HCT116 (cell line): Measurements from ENCODE around the gene KIAA0319L. TPM values are rescaled to one million over a fixed set of nuclear protein-coding genes. Genes with fewer than 3 reads are reported as not detected.

Source experiments
- ATAC-seq: fragments of 200-7000 bp; cut with Tn5 transposase; 2 replicates; pipeline ENCODE4 v1.9.1; 2020; ENCODE audit warnings: mild to moderate bottlenecking, moderate library complexity
- BruUV-seq: library from RNA; stranded (reverse); fragments of 400-500 nt; replicated peaks from 2 replicates; lab custom pipeline; 2021; lab: Mats Ljungman, UMichigan
- CTCF ChIA-PET: fragments of 300-600 bp; sonication (Branson Sonifier 250); formaldehyde crosslinking; loops from one replicate; lab custom pipeline; 2021; ENCODE audit warnings: antibody characterized with exemption; lab: Charles Lee
- POLR2A ChIA-PET: fragments of 300-600, 350-600 bp; sonication (Branson Sonifier 250); formaldehyde crosslinking; loops from one replicate; lab custom pipeline; 2021; ENCODE audit warnings: antibody characterized with exemption; lab: Charles Lee
- RAD21 ChIA-PET, 2 experiments: fragments of 300-600 bp; sonication (Branson Sonifier 250); formaldehyde crosslinking; loops; one replicate each; lab custom pipeline; 2023; ENCODE audit warnings: low total read pairs in 2 of 2; ENCODE audit not compliant: uncharacterized antibody in 2 of 2, unreplicated experiment in 2 of 2, low non-redundant PET in 1 of 2; lab: Charles Lee
- DNase-seq: peaks from one replicate; pipeline ENCODE4 v3.0.0-alpha.2; 2010; ENCODE audit warnings: low read depth, low spot score
- H2AFZ ChIP-seq: fragments of 200-600 bp; shearing (Covaris generic), sonication (generic); 2 replicates; pipeline ENCODE4 v1.6.1; 2017; ENCODE audit warnings: low read depth, mixed run types, mixed read lengths, antibody characterized with exemption, low read length; ENCODE audit not compliant: poor library complexity, severe bottlenecking
- H3K27ac ChIP-seq: 2 replicates; pipeline ENCODE4 v1.5.1; 2012; ENCODE audit warnings: low read depth, low read length
- H3K27me3 ChIP-seq: fragments of 200-600 bp; sonication (generic); 2 replicates; pipeline ENCODE4 v1.6.1; 2016; ENCODE audit warnings: mixed run types, low read length, mixed read lengths; ENCODE audit not compliant: insufficient read depth
- H3K36me3 ChIP-seq, 2 experiments: fragments of 200-500 bp in 1 of 2; fragments of 200-600 bp in 1 of 2; sonication (Bioruptor generic) in 1 of 2; sonication (generic) in 1 of 2; 2 replicates each; pipeline versions ENCODE4 v1.5.1 to v1.6.1; 2014 to 2016; ENCODE audit warnings: low read length in 2 of 2, inconsistent platforms in 1 of 2, mixed read lengths in 1 of 2, mixed run types in 1 of 2; ENCODE audit not compliant: insufficient read depth in 2 of 2, control insufficient read depth in 1 of 2
- H3K4me1 ChIP-seq, 2 experiments: fragments of 200-600 bp in 1 of 2; sonication (generic) in 1 of 2; 2 replicates each; pipeline versions ENCODE4 v1.5.1 to v1.6.1; 2012 to 2017; ENCODE audit warnings: low read length in 2 of 2, inconsistent platforms in 1 of 2, mild to moderate bottlenecking in 1 of 2, mixed read lengths in 1 of 2, mixed run types in 1 of 2, moderate library complexity in 1 of 2; ENCODE audit not compliant: insufficient read depth in 2 of 2, control insufficient read depth in 1 of 2
- H3K4me2 ChIP-seq: fragments of 200-600 bp; sonication (generic); 2 replicates; pipeline ENCODE4 v1.6.1; 2017; ENCODE audit warnings: mixed run types, low read length, mixed read lengths
- H3K4me3 ChIP-seq, 2 experiments: fragments of 200-600 bp in 1 of 2; sonication (generic) in 1 of 2; replicated peaks in 1 of 2; 2 replicates each; pipeline ENCODE4 v1.5.1; 2011 to 2016; ENCODE audit warnings: low read length in 2 of 2, control low read depth in 1 of 2, low read depth in 1 of 2, mild to moderate bottlenecking in 1 of 2, mixed read lengths in 1 of 2, mixed run types in 1 of 2
- H3K79me2 ChIP-seq: fragments of 200-600 bp; sonication (generic); 2 replicates; pipeline ENCODE4 v1.6.1; 2017; ENCODE audit warnings: mild to moderate bottlenecking, mixed run types, low read length, moderate library complexity, mixed read lengths; ENCODE audit not compliant: insufficient read depth
- H3K9ac ChIP-seq: fragments of 200-600 bp; sonication (generic); 2 replicates; pipeline ENCODE4 v1.6.1; 2016; ENCODE audit warnings: low read length, mixed read lengths
- H3K9me2 ChIP-seq: fragments of 200-600 bp; sonication (generic), shearing (Covaris generic); 2 replicates; pipeline ENCODE4 v1.6.1; 2017; ENCODE audit warnings: mixed run types, mild to moderate bottlenecking, moderate library complexity; ENCODE audit not compliant: insufficient read depth
- H3K9me3 ChIP-seq, 2 experiments: fragments of 200-500 bp in 1 of 2; fragments of 200-600 bp in 1 of 2; sonication (Bioruptor generic) in 1 of 2; sonication (generic) in 1 of 2; 2 replicates each; pipeline ENCODE4 v1.6.1; 2014 to 2017; ENCODE audit warnings: low read length in 2 of 2, mixed read lengths in 2 of 2, inconsistent platforms in 1 of 2, low read depth in 1 of 2, mild to moderate bottlenecking in 1 of 2, mixed run types in 1 of 2, moderate library complexity in 1 of 2; ENCODE audit not compliant: control insufficient read depth in 1 of 2, insufficient read depth in 1 of 2
- H4K20me1 ChIP-seq: fragments of 200-600 bp; sonication (generic), shearing (Covaris generic); 2 replicates; pipeline ENCODE4 v1.6.1; 2017; ENCODE audit warnings: mixed run types, mild to moderate bottlenecking, moderate library complexity; ENCODE audit not compliant: insufficient read depth
- ATF3 ChIP-seq: IDR thresholded peaks from 2 replicates; pipeline ENCODE4 v1.6.1; 2012
- CEBPB ChIP-seq: IDR thresholded peaks from 2 replicates; pipeline ENCODE4 v1.6.1; 2012; ENCODE audit warnings: low read depth
- CTCF ChIP-seq, 3 experiments: fragments of 200-600 bp in 1 of 3; sonication (generic) in 1 of 3; IDR thresholded peaks in 2 of 3; conservative IDR thresholded peaks in 1 of 3; 2 replicates each; pipeline ENCODE4 v1.5.1; 2012 to 2017; ENCODE audit warnings: low read depth in 2 of 3, low read length in 2 of 3, antibody characterized with exemption in 1 of 3, borderline replicate concordance in 1 of 3, control low read depth in 1 of 3, mild to moderate bottlenecking in 1 of 3, mixed read lengths in 1 of 3, mixed run types in 1 of 3, moderate library complexity in 1 of 3; ENCODE audit not compliant: insufficient read depth in 1 of 3
- EGR1 ChIP-seq: IDR thresholded peaks from 2 replicates; pipeline ENCODE4 v1.6.1; 2012; ENCODE audit warnings: low read depth
- EZH2phosphoT487 ChIP-seq: fragments of 200-600 bp; IDR thresholded peaks from 2 replicates; pipeline ENCODE4 v1.6.1; 2018; ENCODE audit warnings: antibody characterized with exemption, borderline replicate concordance
- MAX ChIP-seq: IDR thresholded peaks from 2 replicates; pipeline ENCODE4 v1.6.1; 2012
- RAD21 ChIP-seq: IDR thresholded peaks from 2 replicates; pipeline ENCODE4 v1.6.1; 2012; ENCODE audit warnings: low read depth, mild to moderate bottlenecking
- SIN3A ChIP-seq: IDR thresholded peaks from 2 replicates; pipeline ENCODE4 v1.6.1; 2012; ENCODE audit warnings: low read depth
- SP1 ChIP-seq: IDR thresholded peaks from 2 replicates; pipeline ENCODE4 v1.6.1; 2012; ENCODE audit warnings: low read depth
- SRF ChIP-seq: IDR thresholded peaks from 2 replicates; pipeline ENCODE4 v1.6.1; 2012; ENCODE audit warnings: low read depth
- TCF7L2 ChIP-seq: IDR thresholded peaks from 2 replicates; pipeline ENCODE4 v1.7.0; 2011; ENCODE audit warnings: borderline replicate concordance, inconsistent platforms; ENCODE audit not compliant: insufficient read depth, insufficient read length; ENCODE audit errors: extremely low read depth
- YY1 ChIP-seq: IDR thresholded peaks from 2 replicates; pipeline ENCODE4 v1.6.1; 2011; ENCODE audit warnings: low read length, low read depth, moderate library complexity, mild to moderate bottlenecking; ENCODE audit not compliant: insufficient replicate concordance; ENCODE audit errors: extremely low read depth
- ZFX ChIP-seq: fragments of 450-650 bp; IDR thresholded peaks from 2 replicates; pipeline ENCODE4 v1.6.1; 2017
- intact Hi-C: fragments of 100-400 bp; cut with micrococcal nuclease; formaldehyde crosslinking; loops from 2 replicates; pipeline ENCODE4 v1.10.0; 2022
- total RNA-seq: library from RNA; stranded (reverse); gene quantifications from one replicate; pipeline ENCODE4 v1.2.1, GENCODE V29; 2021; ENCODE audit not compliant: unreplicated experiment

KIAA0319L gene
- total RNA-seq, 1 experiment from 2014 or later: 35.6 TPM

- Histone ChIP-seq H3K4me3 (no peak overlapping the region), H3K9ac (no peak overlapping the region), H3K9me2 (no peaks in the 10 kb centered on the region), H4K20me1 (no peaks in the 10 kb centered on the region), H3K36me3 (no peaks in the 10 kb centered on the region), H3K4me1 (peaks cover 20 to 39% of the 10 kb centered on the region in 2 experiments; a peak in 3 of 4 replicates)
- POLR2A ChIA-PET: interaction anchor here (1.1 to 1.5 kb wide), 5 partner anchors 15 to 197 kb away, joined by 3 to 7 read pairs (median 6); partner anchors contain the start of genes C1orf216, CLSPN, KIAA0319L and NCDN
- no peak for DNase-seq
- no peak for TF ChIP-seq SRF
- TF ChIP-seq EGR1: no peak
- TF ChIP-seq MAX: no peak
- TF ChIP-seq YY1: no peak
- no peak for TF ChIP-seq CTCF (IDR thresholded peaks at IDR 0.05 in 2 of 3, conservative IDR thresholded peaks at IDR 0.05 in 1 of 3; ENCODE audit: borderline replicate concordance in 1 of 3, insufficient read depth in 1 of 3, low read depth in 2 of 3, low read length in 2 of 3)
- TF ChIP-seq EZH2phosphoT487: no peak
- TF ChIP-seq TCF7L2: no peak
- no peak for TF ChIP-seq ATF3
- no peak for TF ChIP-seq ZFX
- no peak for TF ChIP-seq SP1
- TF ChIP-seq SIN3A: no peak
- no peak for TF ChIP-seq RAD21
- no peak for TF ChIP-seq CEBPB
- TF ChIP-seq, all 23 proteins: peak for 0
- intact Hi-C loops: loop anchor here (5.0 kb wide), 1 partner anchor 70 kb away; the partner anchor contains the start of gene PSMB2
- H3K27me3 ChIP-seq: no peaks in the 10 kb centered on the region
- H3K27ac ChIP-seq: no peak overlapping the region
- ChIA-PET RAD21 (no interaction called here), CTCF (interaction anchor here (1.1 to 2.1 kb wide), 5 partner anchors 7 to 143 kb away, joined by 3 to 11 read pairs (median 5); no protein-coding TSS in a partner anchor)
- no TSS peak for BruUV-seq
- H3K9me3 ChIP-seq: no peaks in the 10 kb centered on the region
- no peak overlapping the region for H2AFZ ChIP-seq
- no peak for ATAC-seq
- peak overlapping the region; percentile 93; the same call in 1 of the 2 replicates for H3K4me2 ChIP-seq
- H3K79me2 ChIP-seq: no peaks in the 10 kb centered on the region
Measured at GRCh38 chr1:35572296-35572695, 15.1 kb upstream of the KIAA0319L start.
